ENCODE results near the gene CFAP410.

GRCh38 chr21:44354775-44355771 lies 15.9 kb upstream of the CFAP410 start:
- TF ChIP-seq POLR2A (IDR thresholded peaks at IDR 0.05; ENCODE audit: low read depth, low read length) (no peak), POLR2AphosphoS5 (IDR thresholded peaks at IDR 0.05; ENCODE audit: low read depth, low read length) (no peak), TAF1 (IDR thresholded peaks at IDR 0.05; ENCODE audit: borderline replicate concordance, low read depth, low read length) (no peak)
